SK-N-SH treated with all-trans-retinoic acid at 6 μM for 48 hours (cell line): ENCODE results near the gene TXNDC9.

Experiments
- ATAC-seq: fragments of 200-7000 bp; cut with Tn5 transposase; 3 replicates; pipeline ENCODE4 v1.9.1; 2020; ENCODE audit warnings: mild to moderate bottlenecking, moderate library complexity
- ARNTL ChIP-seq: fragments of 450-650 bp; formaldehyde crosslinking; IDR thresholded peaks from 2 replicates; pipeline ENCODE4 v1.5.0; 2020; ENCODE audit warnings: low read depth, mild to moderate bottlenecking, moderate library complexity, borderline replicate concordance
- BACH2 ChIP-seq: fragments of 250-450 bp; sonication (Bioruptor Pico); IDR thresholded peaks from 2 replicates; pipeline ENCODE4 v1.9.0; 2021; ENCODE audit warnings: mild to moderate bottlenecking, borderline replicate concordance
- CREB5 ChIP-seq: fragments of 250-450 bp; sonication (Bioruptor Pico); IDR thresholded peaks from 2 replicates; pipeline ENCODE4 v1.5.1; 2020; ENCODE audit warnings: low read depth, mild to moderate bottlenecking, moderate library complexity
- CSDC2 ChIP-seq: fragments of 250-450 bp; sonication (Bioruptor Pico); IDR thresholded peaks from 2 replicates; pipeline ENCODE4 v1.5.0; 2020; ENCODE audit warnings: mild to moderate bottlenecking, moderate library complexity
- CSRNP3 ChIP-seq: fragments of 250-450 bp; sonication (Bioruptor Pico); IDR thresholded peaks from 2 replicates; pipeline ENCODE4 v1.5.1; 2021; ENCODE audit warnings: mild to moderate bottlenecking, moderate library complexity
- ESRRG ChIP-seq: fragments of 250-450 bp; sonication (Bioruptor Pico); IDR thresholded peaks from 2 replicates; pipeline ENCODE4 v1.6.1; 2021; ENCODE audit warnings: mild to moderate bottlenecking
- GLIS3 ChIP-seq: fragments of 250-450 bp; sonication (Bioruptor Pico); IDR thresholded peaks from 2 replicates; pipeline ENCODE4 v1.5.0; 2020; ENCODE audit warnings: mild to moderate bottlenecking, moderate library complexity
- ISL1 ChIP-seq: fragments of 250-450 bp; sonication (Bioruptor Pico); IDR thresholded peaks from 2 replicates; pipeline ENCODE4 v2.1.2; 2022; ENCODE audit warnings: mild to moderate bottlenecking, moderate library complexity
- OSR1 ChIP-seq: fragments of 250-450 bp; sonication (Bioruptor Pico); IDR thresholded peaks from 2 replicates; pipeline ENCODE4 v1.8.0; 2022; ENCODE audit warnings: moderate library complexity, mild to moderate bottlenecking, inconsistent platforms
- POU6F1 ChIP-seq: fragments of 250-450 bp; sonication (Bioruptor Pico); IDR thresholded peaks from 2 replicates; pipeline ENCODE4 v1.8.0; 2021; ENCODE audit warnings: low read depth, mild to moderate bottlenecking, moderate library complexity, borderline replicate concordance
- PPARA ChIP-seq: fragments of 250-450 bp; sonication (Bioruptor Pico); IDR thresholded peaks from 2 replicates; pipeline ENCODE4 v1.5.0; 2020; ENCODE audit warnings: mild to moderate bottlenecking, borderline replicate concordance
- RARB ChIP-seq: fragments of 250-450 bp; sonication (Bioruptor Pico); IDR thresholded peaks from 2 replicates; pipeline ENCODE4 v1.8.0; 2021; ENCODE audit warnings: mild to moderate bottlenecking, moderate library complexity
- SNAI2 ChIP-seq: fragments of 250-450 bp; sonication (Bioruptor Pico); IDR thresholded peaks from 2 replicates; pipeline ENCODE4 v1.5.0; 2020; ENCODE audit warnings: mild to moderate bottlenecking, moderate library complexity
- TCF4 ChIP-seq: fragments of 250-450 bp; sonication (Bioruptor Pico); IDR thresholded peaks from 2 replicates; pipeline ENCODE4 v1.8.0; 2021; ENCODE audit warnings: mild to moderate bottlenecking, moderate library complexity, borderline replicate concordance
- TOX ChIP-seq: fragments of 250-450 bp; sonication (Bioruptor Pico); IDR thresholded peaks from 2 replicates; pipeline ENCODE4 v1.8.0; 2021; ENCODE audit warnings: mild to moderate bottlenecking, moderate library complexity, borderline replicate concordance
- TSHZ2 ChIP-seq: fragments of 250-450 bp; sonication (Bioruptor Pico); IDR thresholded peaks from 2 replicates; pipeline ENCODE4 v1.5.0; 2020; ENCODE audit warnings: mild to moderate bottlenecking, moderate library complexity
- ZC3H10 ChIP-seq: fragments of 250-450 bp; sonication (Bioruptor Pico); IDR thresholded peaks from 2 replicates; pipeline ENCODE4 v1.5.1; 2021; ENCODE audit warnings: mild to moderate bottlenecking, moderate library complexity
- ZFP3 ChIP-seq: fragments of 250-450 bp; sonication (Bioruptor Pico); IDR thresholded peaks from 2 replicates; pipeline ENCODE4 v1.5.0; 2020; ENCODE audit warnings: mild to moderate bottlenecking, moderate library complexity
- ZFP30 ChIP-seq: fragments of 450-650 bp; formaldehyde crosslinking; IDR thresholded peaks from 2 replicates; pipeline ENCODE4 v1.5.0; 2022; ENCODE audit warnings: mild to moderate bottlenecking, moderate library complexity
- ZNF70 ChIP-seq: fragments of 450-650 bp; formaldehyde crosslinking; IDR thresholded peaks from 2 replicates; pipeline ENCODE4 v1.5.0; 2020; ENCODE audit warnings: mild to moderate bottlenecking, moderate library complexity
- ZNF8 ChIP-seq: fragments of 450-650 bp; formaldehyde crosslinking; IDR thresholded peaks from 2 replicates; pipeline ENCODE4 v1.5.0; 2020; ENCODE audit warnings: mild to moderate bottlenecking, moderate library complexity

TXNDC9 gene

GRCh38 chr2:99335911-99336803 lies at the start of gene TXNDC9:
Gene TXNDC9 (minus strand): TSS chr2:99336333. CDS start chr2:99333210, 3,123 bp downstream.
- TF ChIP-seq CSDC2, result no peak
- TF ChIP-seq ZFP30, result no peak
- no peak for TF ChIP-seq TOX
- TF ChIP-seq CSRNP3, result no peak
- no peak for TF ChIP-seq TSHZ2 (CRISPR knock-in tag)
- TF ChIP-seq BACH2 (CRISPR knock-in tag), result no peak
- no peak for TF ChIP-seq POU6F1 (CRISPR knock-in tag)
- no peak for TF ChIP-seq ARNTL (CRISPR knock-in tag)
- no peak for TF ChIP-seq RARB (CRISPR knock-in tag)
- TF ChIP-seq ESRRG (CRISPR knock-in tag), result no peak
- no peak for TF ChIP-seq SNAI2 (CRISPR knock-in tag)
- TF ChIP-seq ZNF70, result no peak
- no peak for TF ChIP-seq TCF4 (CRISPR knock-in tag)
- TF ChIP-seq ZFP3 (CRISPR knock-in tag), result no peak
- no peak for TF ChIP-seq ISL1 (CRISPR knock-in tag)
- peak; percentile 86 for ATAC-seq

- TF ChIP-seq ARNTL (CRISPR knock-in tag), result no peak
- no peak for TF ChIP-seq TSHZ2 (CRISPR knock-in tag)
- TF ChIP-seq TOX, result no peak
- TF ChIP-seq CREB5 (CRISPR knock-in tag), result no peak
- no peak for TF ChIP-seq OSR1
- no peak for TF ChIP-seq PPARA (CRISPR knock-in tag)
- no peak for TF ChIP-seq RARB (CRISPR knock-in tag)
- no peak for TF ChIP-seq SNAI2 (CRISPR knock-in tag)
- no peak for TF ChIP-seq ZNF8
- TF ChIP-seq GLIS3 (CRISPR knock-in tag), result no peak
- no peak for TF ChIP-seq POU6F1 (CRISPR knock-in tag)
- no peak for TF ChIP-seq ZNF70
- no peak for TF ChIP-seq CSDC2
- TF ChIP-seq TCF4 (CRISPR knock-in tag), result no peak
- TF ChIP-seq ZC3H10 (CRISPR knock-in tag), result no peak
- no peak for ATAC-seq
These were observed 46.0 kb upstream of the TXNDC9 start for GRCh38 chr2:99382143-99382542.
